C4-2B (cell line): ENCODE results near the gene LRRC2.

Experiments used
- ZFX ChIP-seq: fragments of 450-650 bp; IDR thresholded peaks from 2 replicates; pipeline ENCODE4 v1.6.1; 2017
- TF ChIP-seq, protein P1 (sequence below): fragments of 450-650 bp; conservative IDR thresholded peaks from 2 replicates; pipeline ENCODE4 v1.5.1; 2017; ENCODE audit warnings: mild to moderate bottlenecking

DNA sequence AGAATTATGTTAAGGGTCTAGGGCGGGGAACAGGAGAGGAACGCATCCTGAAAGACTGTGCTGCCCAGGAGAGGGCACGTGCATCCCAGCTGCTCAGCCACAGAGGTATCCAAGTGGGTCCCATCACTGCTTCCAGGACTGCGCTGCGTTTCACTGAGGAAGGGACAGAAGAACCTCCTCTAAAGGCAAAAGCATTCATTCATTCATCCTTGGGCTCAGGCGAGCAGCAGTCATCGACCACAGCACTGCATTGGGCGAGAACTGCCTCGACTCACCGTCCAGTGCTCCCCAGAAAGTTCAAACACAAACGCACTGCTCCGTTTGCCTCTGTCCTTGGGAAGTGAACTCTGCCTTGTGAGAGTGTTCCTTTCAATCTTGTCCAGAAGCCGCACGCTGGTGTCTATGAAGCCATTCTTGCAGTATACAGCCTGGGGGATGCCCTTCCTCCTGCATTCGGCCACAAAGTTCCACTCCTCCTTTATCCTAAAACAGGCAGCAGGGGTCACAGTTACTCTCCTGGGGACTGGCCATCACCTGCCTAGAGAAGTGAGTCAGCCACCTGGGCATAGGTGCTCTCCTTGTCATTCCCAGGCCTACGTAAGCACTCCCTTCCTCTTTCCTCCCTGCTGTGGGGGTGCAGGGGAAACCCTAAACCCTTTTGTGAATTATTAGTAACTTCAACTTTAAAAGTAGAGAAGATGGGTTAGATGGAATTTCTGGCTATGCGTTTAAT lies 21.2 kb downstream of the LRRC2 start:
- TF ChIP-seq, protein P1, sequence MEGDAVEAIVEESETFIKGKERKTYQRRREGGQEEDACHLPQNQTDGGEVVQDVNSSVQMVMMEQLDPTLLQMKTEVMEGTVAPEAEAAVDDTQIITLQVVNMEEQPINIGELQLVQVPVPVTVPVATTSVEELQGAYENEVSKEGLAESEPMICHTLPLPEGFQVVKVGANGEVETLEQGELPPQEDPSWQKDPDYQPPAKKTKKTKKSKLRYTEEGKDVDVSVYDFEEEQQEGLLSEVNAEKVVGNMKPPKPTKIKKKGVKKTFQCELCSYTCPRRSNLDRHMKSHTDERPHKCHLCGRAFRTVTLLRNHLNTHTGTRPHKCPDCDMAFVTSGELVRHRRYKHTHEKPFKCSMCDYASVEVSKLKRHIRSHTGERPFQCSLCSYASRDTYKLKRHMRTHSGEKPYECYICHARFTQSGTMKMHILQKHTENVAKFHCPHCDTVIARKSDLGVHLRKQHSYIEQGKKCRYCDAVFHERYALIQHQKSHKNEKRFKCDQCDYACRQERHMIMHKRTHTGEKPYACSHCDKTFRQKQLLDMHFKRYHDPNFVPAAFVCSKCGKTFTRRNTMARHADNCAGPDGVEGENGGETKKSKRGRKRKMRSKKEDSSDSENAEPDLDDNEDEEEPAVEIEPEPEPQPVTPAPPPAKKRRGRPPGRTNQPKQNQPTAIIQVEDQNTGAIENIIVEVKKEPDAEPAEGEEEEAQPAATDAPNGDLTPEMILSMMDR: no peak
- no peak for TF ChIP-seq ZFX
